HG02852 (cell line): Measurements from ENCODE around the gene PRKCE.
A peak's percentile ranks its signal among the peaks of the same experiment; 100 is the strongest.
"Not testable (repeated sequence)": the region's sequence is repeated elsewhere in the genome, so short reads cannot be mapped to it uniquely, and the experiment has no call there.

Experiments used
- ATAC-seq: cut with Tn5 transposase; IDR thresholded peaks from one replicate; pipeline ENCODE4 v1.9.1; 2021; ENCODE audit warnings: mild to moderate bottlenecking, moderate library complexity; ENCODE audit not compliant: unreplicated experiment

Gene PRKCE

GRCh38 chr2:45695480-45696007 is 44.1 kb downstream of the PRKCE start:
- ATAC-seq: peak; percentile 50

GRCh38 chr2:45696708-45697107 is 45.2 kb downstream of the PRKCE start:
- no peak for ATAC-seq

GRCh38 chr2:45697190-45697589 is 45.7 kb downstream of the PRKCE start:
- no peak for ATAC-seq

GRCh38 chr2:45698554-45698953 is 47.1 kb downstream of the PRKCE start:
- no peak for ATAC-seq

- peak; percentile 80 for ATAC-seq
Observed at GRCh38 chr2:45699032-45699658, 47.7 kb downstream of the PRKCE start.

GRCh38 chr2:45700407-45701013 is 49.0 kb downstream of the PRKCE start:
- ATAC-seq: no peak

- no peak for ATAC-seq
Observed at GRCh38 chr2:45705233-45705632, 53.8 kb downstream of the PRKCE start.

GRCh38 chr2:45706033-45706432 is 54.6 kb downstream of the PRKCE start:
- no peak for ATAC-seq

- no peak for ATAC-seq
Observed at GRCh38 chr2:45707006-45707405, 55.5 kb downstream of the PRKCE start.

GRCh38 chr2:45707661-45708060 is 56.2 kb downstream of the PRKCE start:
- no peak for ATAC-seq

GRCh38 chr2:45708501-45708900 is 57.0 kb downstream of the PRKCE start:
- ATAC-seq: no peak

- ATAC-seq: no peak
Observed at GRCh38 chr2:45709137-45709536, 57.7 kb downstream of the PRKCE start.

GRCh38 chr2:45710468-45710867 is 59.0 kb downstream of the PRKCE start:
- no peak for ATAC-seq

GRCh38 chr2:45711224-45711623 is 59.7 kb downstream of the PRKCE start:
- no peak for ATAC-seq

GRCh38 chr2:45712570-45712969 is 61.1 kb downstream of the PRKCE start:
- ATAC-seq: no peak

GRCh38 chr2:45713136-45713535 is 61.7 kb downstream of the PRKCE start:
- ATAC-seq: no peak

GRCh38 chr2:45713591-45713990 is 62.1 kb downstream of the PRKCE start:
- no peak for ATAC-seq

- no peak for ATAC-seq
Observed at GRCh38 chr2:45714679-45715078, 63.2 kb downstream of the PRKCE start.

- ATAC-seq: no peak
Observed at GRCh38 chr2:45715601-45716379, 64.3 kb downstream of the PRKCE start.

GRCh38 chr2:45716432-45716831 is 65.0 kb downstream of the PRKCE start:
- not testable (repeated sequence) for ATAC-seq

GRCh38 chr2:45716915-45717314 is 65.4 kb downstream of the PRKCE start:
- ATAC-seq: no peak

- no peak for ATAC-seq
Observed at GRCh38 chr2:45720210-45720609, 68.7 kb downstream of the PRKCE start.
